OCI-LY7 (cell line): ENCODE data around the gene ENOX2. TPM values are rescaled to one million over a fixed set of nuclear protein-coding genes. Genes with fewer than 3 reads are reported as not detected.

ENCODE experiments used
- BruUV-seq: library from RNA; stranded (reverse); fragments of 400-500 nt; replicated peaks from 2 replicates; lab custom pipeline; 2021; lab: Mats Ljungman, UMichigan
- CTCF ChIA-PET: fragments of 300-600 bp; sonication (Branson Sonifier 250); formaldehyde crosslinking; loops from one replicate; lab custom pipeline; 2022; ENCODE audit warnings: antibody characterized with exemption; ENCODE audit not compliant: unreplicated experiment; lab: Charles Lee
- POLR2A ChIA-PET: fragments of 300-600 bp; sonication (Branson Sonifier 250); formaldehyde crosslinking; loops from one replicate; lab custom pipeline; 2022; ENCODE audit warnings: antibody characterized with exemption; lab: Charles Lee
- DNase-seq: peaks from one replicate; pipeline ENCODE4 v3.0.0-alpha.2; 2015; ENCODE audit warnings: low spot score
- H2AFZ ChIP-seq: fragments of 200-600 bp; sonication (generic), shearing (Covaris generic); 2 replicates; pipeline ENCODE4 v1.6.1; 2014; ENCODE audit warnings: mild to moderate bottlenecking, antibody characterized with exemption, low read length, moderate library complexity
- H3K27ac ChIP-seq: fragments of 200-600 bp; sonication (generic); 2 replicates; pipeline ENCODE4 v1.5.1; 2014; ENCODE audit warnings: mixed run types, low read depth, mild to moderate bottlenecking, moderate library complexity, low read length, inconsistent platforms; ENCODE audit not compliant: poor library complexity, severe bottlenecking
- H3K36me3 ChIP-seq: fragments of 200-600 bp; sonication (generic); 2 replicates; pipeline ENCODE4 v1.6.1; 2014; ENCODE audit warnings: mild to moderate bottlenecking, antibody characterized with exemption, low read length, moderate library complexity, mixed read lengths; ENCODE audit not compliant: insufficient read depth
- H3K4me1 ChIP-seq: fragments of 200-600 bp; sonication (generic); 2 replicates; pipeline ENCODE4 v1.5.1; 2014; ENCODE audit warnings: mild to moderate bottlenecking, low read length; ENCODE audit not compliant: insufficient read depth, poor library complexity, severe bottlenecking
- H3K4me2 ChIP-seq: fragments of 200-600 bp; sonication (generic); 2 replicates; pipeline ENCODE4 v1.6.1; 2014; ENCODE audit warnings: mild to moderate bottlenecking, low read length
- H3K4me3 ChIP-seq: fragments of 200-600 bp; sonication (generic); 2 replicates; pipeline ENCODE4 v1.5.1; 2014; ENCODE audit warnings: mild to moderate bottlenecking, low read depth, low read length; ENCODE audit not compliant: poor library complexity, severe bottlenecking
- H3K79me2 ChIP-seq: fragments of 200-600 bp; sonication (generic); 2 replicates; pipeline ENCODE4 v1.6.1; 2016; ENCODE audit warnings: low read depth, mild to moderate bottlenecking, low read length, moderate library complexity, mixed read lengths; ENCODE audit not compliant: insufficient read depth
- H3K9me2 ChIP-seq: fragments of 200-600 bp; sonication (generic); 2 replicates; pipeline ENCODE4 v1.6.1; 2016; ENCODE audit warnings: mild to moderate bottlenecking, low read length, mixed read lengths; ENCODE audit not compliant: insufficient read depth
- H3K9me3 ChIP-seq: fragments of 200-600 bp; sonication (generic); 2 replicates; pipeline ENCODE4 v1.6.1; 2014; ENCODE audit warnings: mild to moderate bottlenecking, mixed run types, low read length, mixed read lengths
- H4K20me1 ChIP-seq: fragments of 200-600 bp; sonication (generic); 2 replicates; pipeline ENCODE4 v1.6.1; 2014; ENCODE audit warnings: mild to moderate bottlenecking, antibody characterized with exemption, low read length, moderate library complexity, mixed read lengths; ENCODE audit not compliant: insufficient read depth
- EZH2phosphoT487 ChIP-seq: fragments of 200-600 bp; sonication (generic); IDR thresholded peaks from 2 replicates; pipeline ENCODE4 v1.6.1; 2018; ENCODE audit warnings: low read depth, borderline replicate concordance, mild to moderate bottlenecking, mixed run types, antibody characterized with exemption, low read length, moderate library complexity, mixed read lengths
- intact Hi-C: fragments of 100-400 bp; cut with micrococcal nuclease; formaldehyde crosslinking; loops from one replicate; pipeline ENCODE4 v1.10.0; 2022; ENCODE audit not compliant: unreplicated experiment
- total RNA-seq, 2 experiments: library from RNA; depleted of rRNA in 1 of 2; stranded (reverse); fragments of >200 nt in 1 of 2; shearing (Covaris generic) in 1 of 2; gene quantifications; 2 replicates each; pipeline ENCODE4 v1.2.3, GENCODE V29; 2014 to 2022
- TF ChIP-seq, protein P1 (sequence below): fragments of 200-600 bp; sonication (generic); conservative IDR thresholded peaks from 2 replicates; pipeline ENCODE4 v1.5.1; 2014; ENCODE audit warnings: mild to moderate bottlenecking, antibody characterized with exemption, low read length, moderate library complexity, mixed read lengths

ENOX2 gene
- total RNA-seq, 2 experiments from 2014 or later: 5.0 to 11.9 TPM

DNA sequence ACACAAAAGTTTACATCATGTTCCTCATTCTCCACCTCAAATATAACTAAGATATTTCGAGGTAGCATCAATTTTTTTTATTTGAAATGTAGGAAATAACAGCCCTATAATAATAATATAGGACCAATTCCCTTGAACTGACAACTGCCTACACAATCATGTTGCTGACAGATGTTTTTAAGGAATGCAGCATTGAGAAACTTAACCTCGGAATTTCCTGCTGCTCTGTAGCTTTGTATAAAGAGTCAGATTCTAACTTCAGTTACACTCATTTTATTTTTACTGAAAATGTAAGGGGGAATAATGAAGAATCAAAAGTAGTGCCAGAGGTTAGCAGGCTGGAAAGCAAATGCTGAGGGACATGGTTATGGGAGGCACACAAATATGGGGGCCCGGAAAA lies 265.4 kb downstream of the ENOX2 start:
- no peak overlapping the region for H2AFZ ChIP-seq
- no TSS peak for BruUV-seq
- no peaks in the 10 kb centered on the region for H3K36me3 ChIP-seq
- H3K4me2 ChIP-seq: no peak overlapping the region
- intact Hi-C loops: no loop called here
- H3K9me3 ChIP-seq: no peaks in the 10 kb centered on the region
- H3K9me2 ChIP-seq: no peaks in the 10 kb centered on the region
- no peak for DNase-seq
- no peak overlapping the region for H3K27ac ChIP-seq
- no peaks in the 10 kb centered on the region for H3K4me1 ChIP-seq
- POLR2A ChIA-PET: no interaction called here
- H3K79me2 ChIP-seq: no peaks in the 10 kb centered on the region
- no peak overlapping the region for H3K4me3 ChIP-seq
- CTCF ChIA-PET: no interaction called here
- H4K20me1 ChIP-seq: no peaks in the 10 kb centered on the region
- no peak for TF ChIP-seq EZH2phosphoT487
- TF ChIP-seq, protein P1, sequence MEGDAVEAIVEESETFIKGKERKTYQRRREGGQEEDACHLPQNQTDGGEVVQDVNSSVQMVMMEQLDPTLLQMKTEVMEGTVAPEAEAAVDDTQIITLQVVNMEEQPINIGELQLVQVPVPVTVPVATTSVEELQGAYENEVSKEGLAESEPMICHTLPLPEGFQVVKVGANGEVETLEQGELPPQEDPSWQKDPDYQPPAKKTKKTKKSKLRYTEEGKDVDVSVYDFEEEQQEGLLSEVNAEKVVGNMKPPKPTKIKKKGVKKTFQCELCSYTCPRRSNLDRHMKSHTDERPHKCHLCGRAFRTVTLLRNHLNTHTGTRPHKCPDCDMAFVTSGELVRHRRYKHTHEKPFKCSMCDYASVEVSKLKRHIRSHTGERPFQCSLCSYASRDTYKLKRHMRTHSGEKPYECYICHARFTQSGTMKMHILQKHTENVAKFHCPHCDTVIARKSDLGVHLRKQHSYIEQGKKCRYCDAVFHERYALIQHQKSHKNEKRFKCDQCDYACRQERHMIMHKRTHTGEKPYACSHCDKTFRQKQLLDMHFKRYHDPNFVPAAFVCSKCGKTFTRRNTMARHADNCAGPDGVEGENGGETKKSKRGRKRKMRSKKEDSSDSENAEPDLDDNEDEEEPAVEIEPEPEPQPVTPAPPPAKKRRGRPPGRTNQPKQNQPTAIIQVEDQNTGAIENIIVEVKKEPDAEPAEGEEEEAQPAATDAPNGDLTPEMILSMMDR: no peak

DNA sequence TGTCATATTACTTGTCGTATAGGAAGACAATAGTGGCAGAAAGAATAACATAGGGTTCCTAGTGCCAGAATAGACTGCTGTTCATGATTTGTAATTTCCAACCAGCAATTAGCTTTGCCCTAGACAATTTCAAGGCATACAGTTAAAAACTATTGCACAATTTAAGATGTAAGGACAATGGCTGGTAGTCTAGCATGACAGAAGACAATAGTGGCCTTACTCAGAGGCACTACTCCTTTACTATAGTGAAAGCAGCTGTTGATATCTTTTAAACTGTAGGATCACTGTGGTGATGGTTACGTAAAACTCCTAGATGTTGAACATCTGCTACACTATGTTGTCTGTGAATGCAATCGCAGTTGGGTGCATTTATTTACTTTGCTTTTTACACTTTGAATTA lies 266.7 kb downstream of the ENOX2 start:
- Histone ChIP-seq H3K27ac (no peak overlapping the region), H3K9me3 (no peaks in the 10 kb centered on the region), H3K9me2 (no peaks in the 10 kb centered on the region), H3K4me1 (no peaks in the 10 kb centered on the region), H2AFZ (no peak overlapping the region), H3K36me3 (no peaks in the 10 kb centered on the region), H3K79me2 (no peaks in the 10 kb centered on the region), H3K4me2 (no peak overlapping the region), H3K4me3 (no peak overlapping the region), H4K20me1 (no peaks in the 10 kb centered on the region)
- no TSS peak for BruUV-seq
- ChIA-PET CTCF (no interaction called here), POLR2A (no interaction called here)
- intact Hi-C loops: no loop called here
- no peak for DNase-seq
- TF ChIP-seq, protein P1: no peak
- no peak for TF ChIP-seq EZH2phosphoT487

DNA sequence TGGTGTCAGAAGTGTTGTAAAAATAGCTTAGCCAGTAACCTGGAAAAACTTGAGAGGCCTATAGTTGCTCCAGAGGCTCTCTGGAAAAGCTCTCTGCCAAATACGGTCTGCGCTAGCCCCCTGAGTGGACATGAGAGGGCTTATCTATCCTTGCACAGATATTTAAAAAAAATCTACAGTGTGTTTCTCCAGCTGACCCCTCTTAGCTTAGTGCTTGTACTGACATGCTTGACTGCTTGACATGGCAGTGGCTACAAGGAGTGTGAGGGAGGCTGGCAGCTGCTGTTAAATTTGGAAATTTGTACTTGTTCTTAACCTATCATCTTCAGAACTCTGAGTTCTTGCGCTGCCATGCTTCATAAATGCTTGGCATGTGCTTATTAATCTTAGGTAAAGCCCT lies 272.0 kb downstream of the ENOX2 start:
- POLR2A ChIA-PET: no interaction called here
- H3K27ac ChIP-seq: no peak overlapping the region
- CTCF ChIA-PET: no interaction called here
- intact Hi-C loops: no loop called here
- no peaks in the 10 kb centered on the region for H3K9me3 ChIP-seq
- no peak for TF ChIP-seq EZH2phosphoT487
- TF ChIP-seq, protein P1: no peak
- no peaks in the 10 kb centered on the region for H3K36me3 ChIP-seq
- no peak overlapping the region for H2AFZ ChIP-seq
- no peak overlapping the region for H3K4me2 ChIP-seq
- H3K79me2 ChIP-seq: no peaks in the 10 kb centered on the region
- H3K9me2 ChIP-seq: no peaks in the 10 kb centered on the region
- H4K20me1 ChIP-seq: no peaks in the 10 kb centered on the region
- no TSS peak for BruUV-seq
- H3K4me3 ChIP-seq: no peak overlapping the region
- no peaks in the 10 kb centered on the region for H3K4me1 ChIP-seq
- DNase-seq: no peak
